GM12878 (cell line): Measurements from ENCODE around the gene IRF1. TPM values are rescaled to one million over a fixed set of nuclear protein-coding genes. Genes with fewer than 3 reads are reported as not detected.

Source experiments
- ATAC-seq: fragments of 200-7000 bp; cut with Tn5 transposase; 3 replicates; pipeline ENCODE4 v1.9.1; 2020; ENCODE audit warnings: mild to moderate bottlenecking, moderate library complexity
- BruUV-seq: library from RNA; stranded (reverse); fragments of 400-500 nt; replicated peaks from 2 replicates; lab custom pipeline; 2021; lab: Mats Ljungman, UMichigan
- CTCF ChIA-PET: fragments of 300-600 bp; sonication (Branson Sonifier 250); formaldehyde crosslinking; extraction: SDS; loops from one replicate; lab custom pipeline; 2021; ENCODE audit warnings: inconsistent platforms; lab: Yijun Ruan, JAX
- POLR2A ChIA-PET: fragments of 350-600 bp; formaldehyde crosslinking; extraction: SDS; loops from one replicate; lab custom pipeline; 2021; ENCODE audit warnings: inconsistent platforms; lab: Charles Lee
- RAD21 ChIA-PET: fragments of 300-600 bp; sonication (Branson Sonifier 250); formaldehyde crosslinking; loops from one replicate; lab custom pipeline; 2023; ENCODE audit warnings: antibody characterized with exemption; ENCODE audit not compliant: unreplicated experiment; lab: Charles Lee
- SMC1A ChIA-PET: fragments of 300-600 bp; sonication (Branson Sonifier 250); formaldehyde crosslinking; loops from one replicate; lab custom pipeline; 2023; ENCODE audit not compliant: unreplicated experiment, uncharacterized antibody; lab: Charles Lee
- DNase-seq: peaks from one replicate; pipeline ENCODE4 v3.0.0-alpha.2; 2011; ENCODE audit warnings: low read depth, low spot score
- FAIRE-seq: peaks from 3 replicates; lab custom pipeline; 2011; peaks lifted over from hg19 to GRCh38; lab: Jason Lieb, UNC
- H2AFZ ChIP-seq: 2 replicates; pipeline ENCODE4 v1.6.0; 2011; ENCODE audit warnings: low read depth, low read length, control low read depth; ENCODE audit not compliant: control insufficient read depth
- H3K27ac ChIP-seq: 2 replicates; pipeline ENCODE4 v1.5.1; 2011; ENCODE audit warnings: control low read depth; ENCODE audit not compliant: control insufficient read depth, insufficient read depth
- H3K27me3 ChIP-seq, 2 experiments: replicated peaks in 1 of 2; 2 replicates each; pipeline versions ENCODE4 v1.6.0 to v1.6.1; 2011; ENCODE audit warnings: low read length in 1 of 2; ENCODE audit not compliant: control insufficient read depth in 2 of 2, insufficient read depth in 2 of 2
- H3K36me3 ChIP-seq, 2 experiments: 2 replicates each; pipeline ENCODE4 v1.5.1; 2011; ENCODE audit warnings: low read length in 1 of 2; ENCODE audit not compliant: control insufficient read depth in 2 of 2, insufficient read depth in 2 of 2
- H3K4me1 ChIP-seq: 2 replicates; pipeline ENCODE4 v1.6.1; 2011; ENCODE audit warnings: mild to moderate bottlenecking, low read length, moderate library complexity, mixed read lengths; ENCODE audit not compliant: control insufficient read depth, insufficient read depth
- H3K4me2 ChIP-seq: 2 replicates; pipeline ENCODE4 v1.6.0; 2011; ENCODE audit warnings: control low read depth; ENCODE audit not compliant: control insufficient read depth, insufficient read depth
- H3K4me3 ChIP-seq: fragments of 200-600 bp; sonication (generic); 2 replicates; pipeline ENCODE4 v1.5.1; 2016
- H3K79me2 ChIP-seq: 2 replicates; pipeline ENCODE4 v1.6.0; 2011; ENCODE audit warnings: low read length; ENCODE audit not compliant: control insufficient read depth, insufficient read depth
- H3K9ac ChIP-seq: 2 replicates; pipeline ENCODE4 v1.8.0; 2011; ENCODE audit warnings: low read length, control low read depth, mixed read lengths; ENCODE audit not compliant: control insufficient read depth, insufficient read depth
- H3K9me3 ChIP-seq: replicated peaks from 3 replicates; pipeline ENCODE4 v1.5.1; 2011; ENCODE audit warnings: mild to moderate bottlenecking, low read length; ENCODE audit not compliant: control insufficient read depth, insufficient read depth
- H4K20me1 ChIP-seq: 2 replicates; pipeline ENCODE4 v1.6.0; 2011; ENCODE audit not compliant: control insufficient read depth, insufficient read depth
- BCL11A ChIP-seq: IDR thresholded peaks from 2 replicates; pipeline ENCODE4 v1.6.1; 2011; ENCODE audit warnings: low read depth, low read length
- CREB1 ChIP-seq: IDR thresholded peaks from 2 replicates; pipeline ENCODE4 v1.6.1; 2012; ENCODE audit warnings: low read depth, mild to moderate bottlenecking, inconsistent platforms
- HCFC1 ChIP-seq: fragments of 150-350 bp; IDR thresholded peaks from 2 replicates; pipeline ENCODE4 v1.6.1; 2014; ENCODE audit warnings: low read length
- POU2F2 ChIP-seq: IDR thresholded peaks from 3 replicates; pipeline ENCODE4 v1.6.1; 2011; ENCODE audit warnings: low read depth, mild to moderate bottlenecking, low read length, borderline replicate concordance
- WGBS: methylation state at CpG from one replicate; pipeline ENCODE4 v1.1.6; 2016; ENCODE audit warnings: low lambda C conversion rate; ENCODE audit not compliant: insufficient replicate concordance, insufficient coverage; ENCODE audit errors: missing lambda C conversion rate; 5-methylcytosine and 5-hydroxymethylcytosine counted together
- in situ Hi-C: fragments of 300-500 bp; cut with MboI; formaldehyde crosslinking; loops from 9 replicates; pipeline ENCODE4 v1.14.3; 2018; ENCODE audit warnings: mixed read lengths
- intact Hi-C: fragments of 100-400 bp; cut with micrococcal nuclease; formaldehyde crosslinking; loops from one replicate; pipeline ENCODE4 v1.14.2; 2022; ENCODE audit not compliant: unreplicated experiment
- polyA plus RNA-seq, 11 experiments: library from polyadenylated mRNA; depleted of rRNA in 4 of 11; unstranded in 6 of 11; stranded (reverse) in 5 of 11; fragments of >200 nt; fragmentation: Nextera tagmentation in 4 of 11; fragmentation: Illumina TruSeq in 1 of 11; extraction: Ambion mirVana in 4 of 11; extraction: Trizol in 1 of 11; gene quantifications; 1 replicate in 1 of 11; 2 replicates in 10 of 11; pipeline versions ENCODE4 v1.2.1 to v1.2.3, GENCODE V29; 2011 to 2016; ENCODE audit warnings: inconsistent platforms in 2 of 11, missing spikeins in 2 of 11, low read depth in 1 of 11
- total RNA-seq, 4 experiments: library from RNA; depleted of rRNA in 3 of 4; stranded (reverse); fragments of >200 nt in 3 of 4; fragmentation: Illumina TruSeq in 1 of 4; extraction: Trizol in 1 of 4; gene quantifications; 2 replicates each; pipeline versions ENCODE4 v1.2.1 to v1.2.3, GENCODE V29; 2013 to 2021
- TF ChIP-seq, protein P1 (sequence below): fragments of 450-650 bp; IDR thresholded peaks from 2 replicates; pipeline ENCODE4 v1.6.1; 2014; ENCODE audit warnings: mild to moderate bottlenecking
- TF ChIP-seq, protein P2 (sequence below): fragments of 450-650 bp; IDR thresholded peaks from 2 replicates; pipeline ENCODE4 v1.6.1; 2016; ENCODE audit warnings: mild to moderate bottlenecking, moderate library complexity, borderline replicate concordance

IRF1 gene
- total and polyA plus RNA-seq, 10 of the 15 experiments (the other 5 are each of a cell fraction or from before 2014, with no cell fraction given): 6.9 to 68.0 (median 49.6) TPM

DNA sequence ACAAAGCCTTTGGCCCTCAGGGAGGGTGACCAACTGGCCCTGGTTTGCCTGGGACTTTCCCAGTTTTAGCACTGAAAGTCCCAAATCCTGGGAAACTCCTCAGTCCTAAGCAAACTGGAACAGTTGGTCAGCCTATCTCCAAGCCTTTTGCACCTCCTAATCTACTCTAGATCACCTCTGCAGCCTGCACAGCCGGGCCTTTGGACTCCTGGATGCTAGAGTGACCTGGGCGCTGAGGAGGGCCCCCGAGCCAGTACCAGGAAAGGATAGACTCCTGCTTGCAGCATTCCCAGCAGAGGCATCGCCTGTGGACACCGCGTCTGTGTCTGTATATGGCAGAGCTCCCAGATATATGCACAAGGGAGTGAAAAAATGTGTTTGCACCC lies 15.1 kb downstream of the IRF1 start:
- Histone ChIP-seq H3K4me3 (no peak overlapping the region), H3K9me3 (no peaks in the 10 kb centered on the region), H3K9ac (no peak overlapping the region), H3K36me3 (peaks cover 0 to 4% of the 10 kb centered on the region in 2 experiments; a peak in 2 of 4 replicates), H2AFZ (no peak overlapping the region), H3K79me2 (no peaks in the 10 kb centered on the region; the same call in 1 of the 2 replicates), H3K4me2 (no peak overlapping the region), H3K27me3 (no peaks in the 10 kb centered on the region), H3K27ac (no peak overlapping the region), H3K4me1 (peaks cover 44% of the 10 kb centered on the region), H4K20me1 (no peaks in the 10 kb centered on the region)
- 96% methylated on average over 6 of the region's 6 CpGs for WGBS
- ChIA-PET RAD21 (interaction anchor here (1.7 to 1.9 kb wide), 2 partner anchors 12 to 15 kb away, joined by 6 to 8 read pairs; partner anchors contain the start of gene IRF1), SMC1A (interaction anchor here (1.0 to 15.9 kb wide), 3 partner anchors 18 to 55 kb away, joined by 3 to 300 read pairs (median 8); no protein-coding TSS in a partner anchor), POLR2A (interaction anchor here (16.7 kb wide), 1 partner anchor 14 kb away, joined by 178 read pairs; the partner anchor contains the start of gene IRF1), CTCF (interaction anchor here (1.7 to 5.7 kb wide), 3 partner anchors 14 to 25 kb away, joined by 5 to 40 read pairs (median 8); partner anchors contain the start of gene IRF1)
- DNase-seq: no peak
- no peak for FAIRE-seq
- TF ChIP-seq, protein P1, sequence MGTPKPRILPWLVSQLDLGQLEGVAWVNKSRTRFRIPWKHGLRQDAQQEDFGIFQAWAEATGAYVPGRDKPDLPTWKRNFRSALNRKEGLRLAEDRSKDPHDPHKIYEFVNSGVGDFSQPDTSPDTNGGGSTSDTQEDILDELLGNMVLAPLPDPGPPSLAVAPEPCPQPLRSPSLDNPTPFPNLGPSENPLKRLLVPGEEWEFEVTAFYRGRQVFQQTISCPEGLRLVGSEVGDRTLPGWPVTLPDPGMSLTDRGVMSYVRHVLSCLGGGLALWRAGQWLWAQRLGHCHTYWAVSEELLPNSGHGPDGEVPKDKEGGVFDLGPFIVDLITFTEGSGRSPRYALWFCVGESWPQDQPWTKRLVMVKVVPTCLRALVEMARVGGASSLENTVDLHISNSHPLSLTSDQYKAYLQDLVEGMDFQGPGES: no peak
- TF ChIP-seq, protein P2, sequence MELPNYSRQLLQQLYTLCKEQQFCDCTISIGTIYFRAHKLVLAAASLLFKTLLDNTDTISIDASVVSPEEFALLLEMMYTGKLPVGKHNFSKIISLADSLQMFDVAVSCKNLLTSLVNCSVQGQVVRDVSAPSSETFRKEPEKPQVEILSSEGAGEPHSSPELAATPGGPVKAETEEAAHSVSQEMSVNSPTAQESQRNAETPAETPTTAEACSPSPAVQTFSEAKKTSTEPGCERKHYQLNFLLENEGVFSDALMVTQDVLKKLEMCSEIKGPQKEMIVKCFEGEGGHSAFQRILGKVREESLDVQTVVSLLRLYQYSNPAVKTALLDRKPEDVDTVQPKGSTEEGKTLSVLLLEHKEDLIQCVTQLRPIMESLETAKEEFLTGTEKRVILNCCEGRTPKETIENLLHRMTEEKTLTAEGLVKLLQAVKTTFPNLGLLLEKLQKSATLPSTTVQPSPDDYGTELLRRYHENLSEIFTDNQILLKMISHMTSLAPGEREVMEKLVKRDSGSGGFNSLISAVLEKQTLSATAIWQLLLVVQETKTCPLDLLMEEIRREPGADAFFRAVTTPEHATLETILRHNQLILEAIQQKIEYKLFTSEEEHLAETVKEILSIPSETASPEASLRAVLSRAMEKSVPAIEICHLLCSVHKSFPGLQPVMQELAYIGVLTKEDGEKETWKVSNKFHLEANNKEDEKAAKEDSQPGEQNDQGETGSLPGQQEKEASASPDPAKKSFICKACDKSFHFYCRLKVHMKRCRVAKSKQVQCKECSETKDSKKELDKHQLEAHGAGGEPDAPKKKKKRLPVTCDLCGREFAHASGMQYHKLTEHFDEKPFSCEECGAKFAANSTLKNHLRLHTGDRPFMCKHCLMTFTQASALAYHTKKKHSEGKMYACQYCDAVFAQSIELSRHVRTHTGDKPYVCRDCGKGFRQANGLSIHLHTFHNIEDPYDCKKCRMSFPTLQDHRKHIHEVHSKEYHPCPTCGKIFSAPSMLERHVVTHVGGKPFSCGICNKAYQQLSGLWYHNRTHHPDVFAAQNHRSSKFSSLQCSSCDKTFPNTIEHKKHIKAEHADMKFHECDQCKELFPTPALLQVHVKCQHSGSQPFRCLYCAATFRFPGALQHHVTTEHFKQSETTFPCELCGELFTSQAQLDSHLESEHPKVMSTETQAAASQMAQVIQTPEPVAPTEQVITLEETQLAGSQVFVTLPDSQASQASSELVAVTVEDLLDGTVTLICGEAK: no peak
- TF ChIP-seq CREB1 (no peak), HCFC1 (no peak), BCL11A (no peak), POU2F2 (no peak)
- in situ Hi-C loops (no loop called here), intact Hi-C loops (no loop called here)
- ATAC-seq: no peak
- no TSS peak for BruUV-seq
